Renal cortical epithelial cell (primary cell): ENCODE measurements around the gene TAF6. TPM values are rescaled to one million over a fixed set of nuclear protein-coding genes. Genes with fewer than 3 reads are reported as not detected.

Experiments used
- DNase-seq: peaks from one replicate; pipeline ENCODE4 v3.0.0-alpha.2; 2011; ENCODE audit warnings: low read depth
- total RNA-seq: library from RNA; depleted of rRNA; stranded (reverse); fragments of >200 nt; gene quantifications from 2 replicates; pipeline ENCODE4 v1.2.3, GENCODE V29; 2014

TAF6 gene
- total RNA-seq, 1 donor from 2014 or later, result 100 TPM

GRCh38 chr7:100093925-100094486, 25.2 kb downstream of the TAF6 start:
- no peak for DNase-seq

- no peak for DNase-seq
These were observed 25.7 kb downstream of the TAF6 start for GRCh38 chr7:100093498-100093897.

DNA sequence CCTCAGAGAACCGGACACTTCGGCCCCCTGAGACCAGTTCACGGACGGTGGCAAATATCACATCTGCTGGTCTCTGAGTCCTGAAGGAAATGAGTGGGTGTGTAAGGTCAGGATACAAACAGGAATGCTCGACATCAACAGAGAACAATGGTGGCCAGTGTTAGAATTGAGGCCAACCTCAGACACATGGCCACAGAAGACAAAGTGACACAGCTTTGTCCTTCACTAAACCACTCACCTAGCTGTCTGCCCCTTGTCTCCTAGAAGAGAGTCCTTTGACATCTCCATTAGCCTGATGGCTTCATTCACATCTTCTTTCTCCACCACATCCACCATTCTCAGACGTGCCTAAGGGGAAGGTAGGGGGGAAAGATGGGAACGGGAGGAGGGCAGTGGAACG, 26.1 kb downstream of the TAF6 start:
- no peak for DNase-seq

GRCh38 chr7:100091411-100092181, 27.6 kb downstream of the TAF6 start:
- no peak for DNase-seq

DNA sequence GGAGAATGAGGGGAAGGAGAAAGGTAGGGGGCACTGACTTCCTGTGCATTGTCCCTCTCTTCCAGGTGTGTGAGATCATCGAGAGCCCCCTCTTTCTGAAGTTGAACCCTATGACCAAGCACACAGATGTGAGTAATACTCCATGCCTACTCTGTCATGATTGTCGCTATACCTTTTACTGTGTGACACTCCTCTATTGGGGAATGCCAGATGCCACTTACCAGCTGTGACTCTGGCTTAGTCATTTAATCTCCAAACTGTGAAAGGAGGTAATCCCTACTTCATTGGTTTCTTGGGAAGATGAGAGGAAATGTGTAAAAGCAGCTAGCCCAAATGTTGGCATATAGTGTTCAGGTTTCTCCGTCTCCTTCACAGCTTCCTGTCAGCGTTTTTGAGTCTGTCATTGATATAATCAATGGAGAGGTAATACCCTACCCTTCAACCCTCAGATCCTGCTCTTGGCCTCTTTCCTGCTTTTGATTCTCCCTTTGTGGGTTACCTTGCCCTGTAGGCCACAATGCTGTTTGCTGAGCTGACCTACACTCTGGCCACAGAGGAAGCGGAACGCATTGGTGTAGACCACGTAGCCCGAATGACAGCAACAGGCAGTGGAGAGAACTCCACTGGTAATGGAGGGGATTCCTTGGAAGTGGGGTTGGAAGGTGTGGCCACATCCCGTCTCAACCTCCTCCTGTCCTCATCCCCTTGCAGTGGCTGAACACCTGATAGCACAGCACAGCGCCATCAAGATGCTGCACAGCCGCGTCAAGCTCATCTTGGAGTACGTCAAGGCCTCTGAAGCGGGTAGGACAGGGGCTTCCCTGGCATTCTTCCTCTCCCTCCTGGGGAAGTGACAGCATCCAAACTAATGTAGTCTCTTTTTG, 28.4 kb downstream of the TAF6 start:
- DNase-seq, result no peak

DNA sequence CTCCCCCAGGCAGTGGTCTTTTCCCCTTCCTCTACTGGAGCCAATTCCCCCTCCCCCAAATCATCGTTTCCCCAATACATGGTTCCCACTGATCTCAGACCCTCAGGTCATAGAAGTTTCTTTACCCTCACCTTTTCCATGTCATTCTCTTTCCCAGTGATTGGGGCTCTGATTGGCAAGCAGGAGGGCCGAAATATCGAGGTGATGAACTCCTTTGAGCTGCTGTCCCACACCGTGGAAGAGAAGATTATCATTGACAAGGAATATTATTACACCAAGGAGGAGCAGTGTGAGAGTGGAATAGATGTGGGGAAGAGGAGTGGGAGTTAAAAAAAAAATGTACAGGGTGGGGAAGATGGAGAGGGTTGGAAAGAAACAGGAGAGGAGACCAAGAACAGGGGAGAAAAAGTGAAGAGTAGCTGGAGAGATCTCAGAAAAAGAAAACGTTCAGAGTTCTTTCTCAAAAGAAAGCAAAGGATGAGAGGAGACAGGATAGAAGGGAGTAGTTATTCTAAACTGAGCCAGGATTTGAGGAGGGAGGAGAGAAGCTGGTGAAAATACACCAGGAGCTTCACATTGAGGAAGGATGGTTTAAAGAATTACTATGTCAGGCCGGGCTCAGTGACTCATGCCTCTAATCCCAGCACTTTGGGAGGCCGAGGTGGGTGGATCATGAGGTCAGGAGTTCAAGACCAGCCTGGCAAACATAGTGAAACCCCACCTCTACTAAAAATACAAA, 29.5 kb downstream of the TAF6 start:
- no peak for DNase-seq

- no peak for DNase-seq
These were observed 30.3 kb downstream of the TAF6 start, which contains the start of gene COPS6 for GRCh38 chr7:100088621-100089457. Gene COPS6, plus strand, starts transcription at chr7:100088969. Its CDS starts 22 bp downstream, at chr7:100088991.

DNA sequence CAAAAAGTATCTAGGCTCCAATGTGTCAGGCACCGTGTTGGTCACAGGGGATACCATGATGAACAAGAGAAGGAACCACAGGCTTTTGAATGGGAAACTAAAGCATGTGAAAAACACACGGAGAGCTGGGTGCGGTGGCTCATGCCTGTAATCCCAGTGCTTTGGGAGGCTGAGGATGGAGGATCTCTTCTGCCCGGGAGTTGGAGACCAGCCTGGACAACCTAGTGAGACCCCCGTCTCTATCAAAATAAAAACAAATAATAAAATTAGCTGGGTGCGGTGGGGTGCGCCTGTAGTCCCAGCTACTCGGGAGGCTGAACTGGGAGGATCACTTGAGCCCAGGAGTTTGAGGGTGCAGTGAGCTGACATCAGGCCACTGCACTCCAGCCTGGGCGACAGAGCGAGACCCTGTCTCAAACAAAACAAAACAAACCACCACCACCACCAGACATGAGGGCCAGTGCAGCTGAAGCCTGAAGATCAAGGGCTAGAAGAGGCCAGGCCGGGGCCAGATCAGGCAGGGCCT, 31.0 kb downstream of the TAF6 start:
- no peak for DNase-seq

DNA sequence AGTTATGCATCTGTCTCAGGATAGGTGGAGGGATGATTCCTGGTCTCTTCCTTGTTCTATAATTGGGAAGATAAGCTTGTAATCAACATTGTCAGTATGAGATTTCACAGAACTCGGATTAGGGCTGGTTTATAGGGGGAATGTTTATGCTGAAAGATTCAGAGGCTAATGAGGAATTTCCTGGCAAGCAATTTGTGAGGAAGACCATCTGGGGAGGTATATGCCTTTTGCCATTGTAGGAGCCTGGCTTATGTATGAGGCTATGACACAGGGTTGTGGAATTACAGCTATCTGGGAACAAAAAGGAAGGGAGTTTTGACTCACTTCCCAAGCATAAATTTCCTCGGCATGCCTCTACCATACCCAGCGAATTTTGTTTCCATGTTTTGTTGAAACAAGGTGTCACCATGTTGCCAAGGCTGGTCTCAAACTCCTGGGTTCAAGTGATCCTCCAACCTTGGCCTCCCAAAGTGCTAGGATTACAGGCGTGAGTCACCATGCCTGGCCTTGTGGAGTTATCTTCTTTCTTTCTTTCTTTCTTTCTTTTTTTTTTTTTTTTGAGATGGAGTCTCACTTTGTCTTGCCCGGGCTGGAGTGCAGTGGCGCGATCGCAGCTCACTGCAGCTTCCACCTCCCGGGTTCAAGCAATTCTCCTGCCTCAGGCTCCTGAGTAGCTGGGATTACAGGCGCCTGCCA, 32.0 kb downstream of the TAF6 start:
- peak; percentile 91 for DNase-seq

GRCh38 chr7:100085515-100085914, 33.6 kb downstream of the TAF6 start:
- DNase-seq, result no peak

DNA sequence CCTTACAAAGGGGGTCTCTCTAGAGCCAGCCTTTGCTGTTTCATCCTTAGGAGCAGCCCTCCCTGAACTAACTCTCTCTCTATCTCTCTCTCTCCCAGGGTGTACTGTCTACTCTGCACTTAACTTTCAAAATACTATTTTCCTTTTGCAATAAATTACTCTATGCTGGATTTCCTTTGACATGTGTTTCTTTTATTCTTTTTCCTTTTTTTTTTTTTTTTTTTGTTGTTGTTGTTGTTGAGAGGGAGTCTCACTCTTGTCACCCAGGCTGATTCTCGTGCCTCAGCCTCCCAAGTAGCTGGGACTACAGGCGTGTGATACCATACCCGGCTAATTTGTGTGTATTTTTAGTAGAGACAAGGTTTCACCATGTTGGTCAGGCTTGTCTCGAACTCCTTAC, 36.2 kb downstream of the TAF6 start:
- no peak for DNase-seq

DNA sequence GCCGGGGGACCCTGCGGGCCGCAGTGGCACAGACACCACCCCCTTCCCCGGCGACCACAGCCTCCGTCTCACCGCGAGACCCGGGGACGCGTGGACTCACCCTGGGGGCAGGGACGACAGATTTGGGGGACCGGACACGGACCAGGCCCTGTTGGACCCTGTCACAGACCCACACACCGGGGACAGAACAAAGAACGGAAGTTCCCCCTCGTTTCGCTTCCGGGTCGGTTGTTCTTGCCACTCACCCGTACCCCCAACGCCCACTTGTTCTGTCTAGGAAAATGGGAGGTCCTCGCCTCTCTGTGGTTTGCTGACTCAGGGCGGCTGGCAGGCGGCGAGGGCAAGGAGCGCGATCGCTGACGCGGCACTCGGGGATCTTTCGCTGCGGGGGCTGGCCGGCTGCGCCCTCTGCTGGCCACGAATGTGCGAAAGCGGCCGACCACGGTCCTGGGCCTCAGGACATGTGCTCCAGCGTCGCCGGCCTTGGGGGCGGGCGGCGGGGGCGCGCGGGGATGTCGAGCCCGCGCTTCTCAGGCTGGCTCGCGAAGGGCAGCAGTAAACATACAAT, 37.5 kb downstream of the TAF6 start, which contains the start of gene ZNF3:
TSS of gene ZNF3 (minus strand) at position 189 of the 568 bp plus-strand sequence. CDS start 4,366 bp downstream, outside the sequence.
- DNase-seq, result peak; percentile 95

DNA sequence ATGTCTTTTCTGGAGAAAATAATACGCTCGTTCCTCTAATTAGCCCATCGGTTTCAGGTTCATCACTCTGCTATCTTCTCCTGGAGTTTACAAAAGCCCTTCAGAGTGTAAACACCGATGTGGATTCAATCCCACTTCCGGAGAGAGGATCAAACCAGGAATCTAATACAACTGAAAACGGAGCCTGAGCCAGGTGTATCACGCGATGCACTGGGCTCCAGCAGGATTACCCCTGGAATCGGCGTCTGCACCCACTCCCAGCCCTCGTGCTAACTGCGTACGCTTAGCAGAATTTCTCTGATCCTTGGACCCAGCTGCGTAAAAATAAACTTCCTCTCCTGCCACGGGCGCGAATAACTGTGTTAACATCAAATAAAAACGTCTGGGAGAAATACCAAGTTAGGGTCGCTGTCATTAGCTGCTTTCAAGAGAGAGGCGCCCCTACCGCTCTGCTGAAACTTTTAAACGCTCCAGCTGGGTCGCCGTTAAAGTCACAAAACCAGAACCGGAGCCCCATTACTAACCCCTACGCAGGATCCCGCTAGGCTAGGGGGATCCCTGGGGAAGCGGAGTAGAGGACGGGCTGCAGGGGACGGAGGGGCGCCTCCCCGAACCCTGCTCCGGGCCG, 38.1 kb downstream of the TAF6 start:
- no peak for DNase-seq

- DNase-seq, result no peak
These were observed 40.1 kb downstream of the TAF6 start for GRCh38 chr7:100079024-100079560.

DNA sequence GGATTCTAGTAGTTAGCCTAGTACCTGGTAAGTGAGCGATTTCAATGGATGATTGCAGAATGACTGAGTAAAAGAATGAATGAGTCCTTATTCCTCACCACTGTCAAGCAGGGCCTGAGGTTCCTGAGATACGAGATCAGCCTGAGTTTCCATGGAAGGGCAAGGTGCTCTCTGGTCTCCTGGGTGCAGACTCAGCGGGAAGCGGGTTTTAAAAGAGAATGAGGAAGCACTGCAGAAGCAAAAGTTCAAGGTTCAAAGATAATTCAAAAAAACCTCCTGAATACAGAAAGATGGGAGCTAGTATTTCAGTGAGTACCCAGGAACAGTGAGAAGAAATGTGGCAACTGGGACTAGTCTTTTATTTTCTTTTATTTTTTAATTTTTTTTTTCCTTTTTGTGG, 42.0 kb downstream of the TAF6 start:
- no peak for DNase-seq

DNA sequence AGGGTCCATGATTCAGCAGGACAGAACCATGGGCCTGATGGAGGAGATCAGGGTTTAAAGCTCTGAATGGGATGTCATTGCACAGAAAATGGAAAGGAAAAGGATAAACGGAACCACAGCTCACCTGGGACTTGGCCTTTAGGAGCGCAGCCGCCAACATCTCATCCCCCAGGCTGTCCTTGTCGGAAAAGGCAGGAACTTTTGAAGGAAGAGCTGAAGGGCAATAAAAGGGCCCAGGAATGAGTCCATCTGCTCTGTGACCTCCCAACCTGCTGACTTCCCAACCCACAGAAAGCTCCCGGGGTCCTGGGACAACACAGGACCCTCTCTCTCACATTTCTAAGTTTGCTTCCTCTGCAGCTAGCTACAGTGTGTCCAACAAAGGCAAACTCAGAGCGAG, 43.7 kb downstream of the TAF6 start:
- DNase-seq, result no peak

GRCh38 chr7:100074841-100075240, 44.3 kb downstream of the TAF6 start:
- DNase-seq, result no peak

- no peak for DNase-seq
These were observed 46.7 kb downstream of the TAF6 start for GRCh38 chr7:100072462-100072861.
